ENCODE data around the gene MATN4.
"Not testable (repeated sequence)": the region's sequence is repeated elsewhere in the genome, so short reads cannot be mapped to it uniquely, and the experiment has no call there.

The MATN4 gene

GRCh38 chr20:45308117-45308778, at the start of gene MATN4:
Gene MATN4, minus strand, starts transcription at chr20:45308299. Its CDS starts 2,717 bp downstream, at chr20:45305582.
- no peak for TF ChIP-seq CTCF (IDR thresholded peaks at IDR 0.05; ENCODE audit: insufficient read depth, low read depth, low read length, missing control alignments)
- no peak for DNase-seq (ENCODE audit: low read depth)
- H3K4me3 ChIP-seq (ENCODE audit: low read depth, low read length), result no peak within 1 kb of the TSS

- DNase-seq (ENCODE audit: low read depth), result peak; percentile 24
- TF ChIP-seq CTCF (IDR thresholded peaks at IDR 0.05; ENCODE audit: insufficient read depth, low read depth, low read length, missing control alignments), result no peak
- H3K4me3 ChIP-seq (ENCODE audit: low read depth, low read length), result no peak overlapping the region
Measured at GRCh38 chr20:45355209-45356084, 47.3 kb upstream of the MATN4 start.

- no peak overlapping the region for H3K4me3 ChIP-seq (ENCODE audit: low read depth, low read length)
- DNase-seq (ENCODE audit: low read depth), result no peak
- TF ChIP-seq CTCF (IDR thresholded peaks at IDR 0.05; ENCODE audit: insufficient read depth, low read depth, low read length, missing control alignments), result no peak
Measured at GRCh38 chr20:45354423-45355208, 46.5 kb upstream of the MATN4 start.

- TF ChIP-seq CTCF (IDR thresholded peaks at IDR 0.05; ENCODE audit: insufficient read depth, low read depth, low read length, missing control alignments), result no peak
- no peak overlapping the region for H3K4me3 ChIP-seq (ENCODE audit: low read depth, low read length)
- DNase-seq (ENCODE audit: low read depth), result no peak
Measured at GRCh38 chr20:45353746-45354145, 45.6 kb upstream of the MATN4 start.

GRCh38 chr20:45352729-45353128, 44.6 kb upstream of the MATN4 start:
- no peak for DNase-seq (ENCODE audit: low read depth)

GRCh38 chr20:45350795-45351194, 42.7 kb upstream of the MATN4 start:
- DNase-seq (ENCODE audit: low read depth); H3K4me3 ChIP-seq (ENCODE audit: low read depth, low read length): not testable (repeated sequence)

More at GRCh38 chr20:45352729-45353128, 44.6 kb upstream of the MATN4 start:
- H3K4me3 ChIP-seq (ENCODE audit: low read depth, low read length), result no peak overlapping the region
- TF ChIP-seq CTCF (IDR thresholded peaks at IDR 0.05; ENCODE audit: insufficient read depth, low read depth, low read length, missing control alignments), result no peak

- no peak overlapping the region for H3K4me3 ChIP-seq (ENCODE audit: low read depth, low read length)
- TF ChIP-seq CTCF (IDR thresholded peaks at IDR 0.05; ENCODE audit: insufficient read depth, low read depth, low read length, missing control alignments), result no peak
- no peak for DNase-seq (ENCODE audit: low read depth)
Measured at GRCh38 chr20:45350217-45350616, 42.1 kb upstream of the MATN4 start.

All from GM12865 (cell line).